Panc1 (cell line): ENCODE measurements around the gene CDK8. TPM values are rescaled to one million over a fixed set of nuclear protein-coding genes. Genes with fewer than 3 reads are reported as not detected.

Experiments
- ATAC-seq: fragments of 200-7000 bp; cut with Tn5 transposase; 2 replicates; pipeline ENCODE4 v1.9.1; 2020; ENCODE audit warnings: mild to moderate bottlenecking, moderate library complexity
- BruUV-seq: library from RNA; stranded (reverse); fragments of 400-500 nt; replicated peaks from 2 replicates; lab custom pipeline; 2021; lab: Mats Ljungman, UMichigan
- CTCF ChIA-PET: fragments of 300-600 bp; sonication (Branson Sonifier 250); formaldehyde crosslinking; loops from one replicate; lab custom pipeline; 2022; ENCODE audit warnings: antibody characterized with exemption; lab: Charles Lee
- POLR2A ChIA-PET: fragments of 300-600 bp; sonication (Branson Sonifier 250); formaldehyde crosslinking; loops from one replicate; lab custom pipeline; 2022; ENCODE audit warnings: antibody characterized with exemption; lab: Charles Lee
- DNase-seq: peaks from one replicate; pipeline ENCODE4 v3.0.0-alpha.2; 2010; ENCODE audit warnings: low read depth, low spot score
- H3K27ac ChIP-seq: 2 replicates; pipeline ENCODE4 v1.5.1; 2011; ENCODE audit warnings: mild to moderate bottlenecking, low read length, inconsistent platforms
- H3K27me3 ChIP-seq: fragments of 200-500 bp; sonication (Bioruptor generic); 2 replicates; pipeline ENCODE4 v1.6.0; 2014; ENCODE audit warnings: low read length, inconsistent platforms; ENCODE audit not compliant: control insufficient read depth, insufficient read depth
- H3K36me3 ChIP-seq: fragments of 200-500 bp; sonication (Bioruptor generic); 2 replicates; pipeline ENCODE4 v1.5.1; 2014; ENCODE audit warnings: inconsistent platforms, mild to moderate bottlenecking, low read length, moderate library complexity; ENCODE audit not compliant: control insufficient read depth, insufficient read depth
- H3K4me1 ChIP-seq: 2 replicates; pipeline ENCODE4 v1.5.1; 2011; ENCODE audit warnings: inconsistent platforms, mild to moderate bottlenecking, low read length, moderate library complexity; ENCODE audit not compliant: control insufficient read depth, insufficient read depth
- H3K4me3 ChIP-seq, 2 experiments: 2 replicates each; pipeline ENCODE4 v1.5.1; 2011 to 2012; ENCODE audit warnings: low read depth in 2 of 2, low read length in 2 of 2, mild to moderate bottlenecking in 2 of 2, inconsistent platforms in 1 of 2, moderate library complexity in 1 of 2
- H3K9me3 ChIP-seq: fragments of 200-500 bp; sonication (Bioruptor generic); 2 replicates; pipeline ENCODE4 v1.5.1; 2014; ENCODE audit warnings: low read depth, mild to moderate bottlenecking, inconsistent platforms, low read length, moderate library complexity; ENCODE audit not compliant: control insufficient read depth, insufficient read depth
- POLR2AphosphoS5 ChIP-seq: IDR thresholded peaks from 2 replicates; pipeline ENCODE4 v1.6.1; 2012; ENCODE audit warnings: mild to moderate bottlenecking, low read depth, low read length, moderate library complexity
- SIN3A ChIP-seq: IDR thresholded peaks from 2 replicates; pipeline ENCODE4 v1.6.1; 2012; ENCODE audit warnings: low read depth, mild to moderate bottlenecking, low read length, moderate library complexity, borderline replicate concordance; ENCODE audit not compliant: insufficient read depth
- TCF7L2 ChIP-seq: IDR thresholded peaks from 2 replicates; pipeline ENCODE4 v1.6.1; 2011; ENCODE audit warnings: mild to moderate bottlenecking, low read depth, low read length, inconsistent platforms
- in situ Hi-C: cut with HindIII; loops from 2 replicates; pipeline ENCODE4 v1.10.0; 2016; ENCODE audit warnings: low sequenced_read_pairs, low pct_unique_long_range_greater_than_20kb
- intact Hi-C: fragments of 100-400 bp; cut with micrococcal nuclease; formaldehyde crosslinking; loops from one replicate; pipeline ENCODE4 v1.10.0; 2022; ENCODE audit not compliant: unreplicated experiment
- total RNA-seq: library from RNA; stranded (reverse); gene quantifications from one replicate; pipeline ENCODE4 v1.2.1, GENCODE V29; 2021; ENCODE audit not compliant: unreplicated experiment
- TF ChIP-seq, protein P1 (sequence below), 2 experiments: IDR thresholded peaks; 2 replicates each; pipeline ENCODE4 v1.6.1; 2011 to 2012; ENCODE audit warnings: low read depth in 2 of 2, control low read depth in 1 of 2, low read length in 1 of 2, mild to moderate bottlenecking in 1 of 2, moderate library complexity in 1 of 2; ENCODE audit not compliant: insufficient read depth in 1 of 2
- TF ChIP-seq, protein P2 (sequence below): fragments of 450-650 bp; IDR thresholded peaks from 2 replicates; pipeline ENCODE4 v1.5.1; 2017; ENCODE audit warnings: mild to moderate bottlenecking

CDK8 gene
- total RNA-seq, 1 experiment from 2014 or later: 14.9 TPM

DNA sequence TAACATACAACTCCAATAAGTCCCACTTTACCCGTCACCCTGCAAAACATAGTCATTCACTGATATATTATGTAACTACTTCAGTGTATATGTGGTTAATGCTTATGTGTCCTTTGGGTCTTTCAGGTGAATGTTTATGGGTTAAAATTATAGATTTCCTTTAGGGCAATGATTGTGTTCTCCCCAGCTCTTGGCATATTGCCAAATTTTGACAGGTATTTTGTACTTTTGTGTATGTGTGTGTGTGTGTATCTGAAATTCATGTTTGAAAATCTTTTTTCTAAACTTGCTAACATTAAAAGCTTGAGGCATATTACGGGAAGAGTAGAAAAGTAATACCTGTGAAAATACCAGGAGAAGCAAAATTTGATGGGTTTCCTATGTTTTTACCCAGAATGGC lies 8.2 kb downstream of the CDK8 start:
- no peaks in the 10 kb centered on the region for H3K27me3 ChIP-seq
- BruUV-seq: no TSS peak
- H3K36me3 ChIP-seq: no peaks in the 10 kb centered on the region
- H3K4me3 ChIP-seq: no peak overlapping the region
- ATAC-seq (no peak), DNase-seq (no peak)
- TF ChIP-seq, protein P1, sequence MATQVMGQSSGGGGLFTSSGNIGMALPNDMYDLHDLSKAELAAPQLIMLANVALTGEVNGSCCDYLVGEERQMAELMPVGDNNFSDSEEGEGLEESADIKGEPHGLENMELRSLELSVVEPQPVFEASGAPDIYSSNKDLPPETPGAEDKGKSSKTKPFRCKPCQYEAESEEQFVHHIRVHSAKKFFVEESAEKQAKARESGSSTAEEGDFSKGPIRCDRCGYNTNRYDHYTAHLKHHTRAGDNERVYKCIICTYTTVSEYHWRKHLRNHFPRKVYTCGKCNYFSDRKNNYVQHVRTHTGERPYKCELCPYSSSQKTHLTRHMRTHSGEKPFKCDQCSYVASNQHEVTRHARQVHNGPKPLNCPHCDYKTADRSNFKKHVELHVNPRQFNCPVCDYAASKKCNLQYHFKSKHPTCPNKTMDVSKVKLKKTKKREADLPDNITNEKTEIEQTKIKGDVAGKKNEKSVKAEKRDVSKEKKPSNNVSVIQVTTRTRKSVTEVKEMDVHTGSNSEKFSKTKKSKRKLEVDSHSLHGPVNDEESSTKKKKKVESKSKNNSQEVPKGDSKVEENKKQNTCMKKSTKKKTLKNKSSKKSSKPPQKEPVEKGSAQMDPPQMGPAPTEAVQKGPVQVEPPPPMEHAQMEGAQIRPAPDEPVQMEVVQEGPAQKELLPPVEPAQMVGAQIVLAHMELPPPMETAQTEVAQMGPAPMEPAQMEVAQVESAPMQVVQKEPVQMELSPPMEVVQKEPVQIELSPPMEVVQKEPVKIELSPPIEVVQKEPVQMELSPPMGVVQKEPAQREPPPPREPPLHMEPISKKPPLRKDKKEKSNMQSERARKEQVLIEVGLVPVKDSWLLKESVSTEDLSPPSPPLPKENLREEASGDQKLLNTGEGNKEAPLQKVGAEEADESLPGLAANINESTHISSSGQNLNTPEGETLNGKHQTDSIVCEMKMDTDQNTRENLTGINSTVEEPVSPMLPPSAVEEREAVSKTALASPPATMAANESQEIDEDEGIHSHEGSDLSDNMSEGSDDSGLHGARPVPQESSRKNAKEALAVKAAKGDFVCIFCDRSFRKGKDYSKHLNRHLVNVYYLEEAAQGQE (IDR thresholded peaks at IDR 0.05; ENCODE audit: insufficient read depth in 1 of 2, low read depth in 2 of 2, low read length in 1 of 2): no peak
- TF ChIP-seq POLR2AphosphoS5: no peak
- no peak for TF ChIP-seq SIN3A
- no peak for TF ChIP-seq TCF7L2
- TF ChIP-seq, protein P2, sequence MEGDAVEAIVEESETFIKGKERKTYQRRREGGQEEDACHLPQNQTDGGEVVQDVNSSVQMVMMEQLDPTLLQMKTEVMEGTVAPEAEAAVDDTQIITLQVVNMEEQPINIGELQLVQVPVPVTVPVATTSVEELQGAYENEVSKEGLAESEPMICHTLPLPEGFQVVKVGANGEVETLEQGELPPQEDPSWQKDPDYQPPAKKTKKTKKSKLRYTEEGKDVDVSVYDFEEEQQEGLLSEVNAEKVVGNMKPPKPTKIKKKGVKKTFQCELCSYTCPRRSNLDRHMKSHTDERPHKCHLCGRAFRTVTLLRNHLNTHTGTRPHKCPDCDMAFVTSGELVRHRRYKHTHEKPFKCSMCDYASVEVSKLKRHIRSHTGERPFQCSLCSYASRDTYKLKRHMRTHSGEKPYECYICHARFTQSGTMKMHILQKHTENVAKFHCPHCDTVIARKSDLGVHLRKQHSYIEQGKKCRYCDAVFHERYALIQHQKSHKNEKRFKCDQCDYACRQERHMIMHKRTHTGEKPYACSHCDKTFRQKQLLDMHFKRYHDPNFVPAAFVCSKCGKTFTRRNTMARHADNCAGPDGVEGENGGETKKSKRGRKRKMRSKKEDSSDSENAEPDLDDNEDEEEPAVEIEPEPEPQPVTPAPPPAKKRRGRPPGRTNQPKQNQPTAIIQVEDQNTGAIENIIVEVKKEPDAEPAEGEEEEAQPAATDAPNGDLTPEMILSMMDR: no peak
- no peaks in the 10 kb centered on the region for H3K9me3 ChIP-seq
- intact Hi-C loops: no loop called here
- CTCF ChIA-PET: no interaction called here
- POLR2A ChIA-PET: interaction anchor here (0.6 kb wide), 1 partner anchor 1132 kb away, joined by 17 read pairs; no protein-coding TSS in a partner anchor
- H3K4me1 ChIP-seq: no peaks in the 10 kb centered on the region; the same call in 1 of the 2 replicates
- in situ Hi-C loops: no loop called here
- H3K27ac ChIP-seq: no peak overlapping the region

DNA sequence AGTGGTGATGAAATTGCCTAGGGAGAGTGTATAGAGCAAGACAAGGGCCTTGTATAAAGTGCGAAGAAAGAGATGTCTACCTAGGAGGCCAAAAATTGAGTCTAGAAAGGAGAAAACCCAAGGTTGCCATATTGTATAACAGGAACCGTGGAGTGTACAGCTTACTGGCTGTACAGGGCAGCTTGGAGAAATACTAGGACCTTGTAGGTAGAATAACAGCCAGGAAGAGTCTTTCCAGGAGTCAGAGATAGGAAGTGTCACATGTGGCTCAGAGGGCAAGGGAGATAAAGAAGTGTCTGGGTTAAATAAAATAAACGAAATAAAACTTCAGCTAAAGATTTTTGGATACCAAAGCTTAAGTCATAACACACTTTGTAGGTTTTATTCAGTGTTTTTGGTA lies 12.4 kb downstream of the CDK8 start:
- no peak for ATAC-seq
- no peak for TF ChIP-seq POLR2AphosphoS5
- TF ChIP-seq, protein P2: no peak
- TF ChIP-seq, protein P1 (IDR thresholded peaks at IDR 0.05; ENCODE audit: insufficient read depth in 1 of 2, low read depth in 2 of 2, low read length in 1 of 2): no peak
- TF ChIP-seq SIN3A: no peak
- no peak for TF ChIP-seq TCF7L2
- no peaks in the 10 kb centered on the region for H3K36me3 ChIP-seq
- no peaks in the 10 kb centered on the region for H3K9me3 ChIP-seq
- H3K4me1 ChIP-seq: no peaks in the 10 kb centered on the region; the same call in 1 of the 2 replicates
- H3K27ac ChIP-seq: no peak overlapping the region
- H3K4me3 ChIP-seq: no peak overlapping the region
- intact Hi-C loops: no loop called here
- in situ Hi-C loops: no loop called here
- POLR2A ChIA-PET: no interaction called here
- H3K27me3 ChIP-seq: no peaks in the 10 kb centered on the region
- no peak for DNase-seq
- BruUV-seq: no TSS peak
- CTCF ChIA-PET: no interaction called here
